Stimulated activated CD4-positive, alpha-beta T cell treated with anti-CD3 and anti-CD28 coated beads, Interleukin-15, amount 100 ng/mL, for 1 hour (primary cell): ENCODE data around the gene IGFBP5.

Experiments
- DNase-seq, 2 donors: peaks; one replicate each; pipeline ENCODE4 v3.0.0-alpha.2; 2020; ENCODE audit warnings: low read depth in 1 of 2, low spot score in 1 of 2

Gene IGFBP5, protein sequence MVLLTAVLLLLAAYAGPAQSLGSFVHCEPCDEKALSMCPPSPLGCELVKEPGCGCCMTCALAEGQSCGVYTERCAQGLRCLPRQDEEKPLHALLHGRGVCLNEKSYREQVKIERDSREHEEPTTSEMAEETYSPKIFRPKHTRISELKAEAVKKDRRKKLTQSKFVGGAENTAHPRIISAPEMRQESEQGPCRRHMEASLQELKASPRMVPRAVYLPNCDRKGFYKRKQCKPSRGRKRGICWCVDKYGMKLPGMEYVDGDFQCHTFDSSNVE

GRCh38 chr2:216695401-216695821, at the start of gene IGFBP5:
Gene IGFBP5, minus strand, starts transcription at chr2:216695549. Its CDS starts 774 bp downstream, at chr2:216694775.
- no peak for DNase-seq

- no peak for DNase-seq
Measured at GRCh38 chr2:216743781-216744180, 48.4 kb upstream of the IGFBP5 start.

DNA sequence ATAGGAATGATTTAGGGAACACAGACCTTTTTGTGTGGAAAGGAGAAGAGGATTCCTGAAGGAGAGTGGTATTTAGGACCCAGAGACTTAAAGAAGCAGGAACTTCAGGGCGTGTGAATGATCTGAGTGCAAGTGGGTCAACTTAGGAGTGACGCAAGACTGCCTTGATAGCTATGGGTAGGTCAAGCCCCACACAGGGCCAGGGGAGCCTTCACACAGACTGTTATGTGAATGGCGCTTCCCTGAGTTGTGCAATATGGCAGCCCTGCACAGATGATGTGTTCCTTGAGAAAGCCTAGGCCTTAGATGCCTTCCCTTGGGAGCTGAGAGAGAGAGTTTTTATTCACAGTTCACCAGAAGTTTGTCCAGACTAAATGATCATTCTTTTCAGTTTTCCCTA, 47.1 kb upstream of the IGFBP5 start:
- no peak for DNase-seq

- no peak for DNase-seq
Measured at GRCh38 chr2:216741223-216741593, 45.9 kb upstream of the IGFBP5 start.

GRCh38 chr2:216740557-216741222, 45.3 kb upstream of the IGFBP5 start:
- DNase-seq: no peak

- DNase-seq: no peak
Measured at GRCh38 chr2:216739035-216739434, 43.7 kb upstream of the IGFBP5 start.

DNA sequence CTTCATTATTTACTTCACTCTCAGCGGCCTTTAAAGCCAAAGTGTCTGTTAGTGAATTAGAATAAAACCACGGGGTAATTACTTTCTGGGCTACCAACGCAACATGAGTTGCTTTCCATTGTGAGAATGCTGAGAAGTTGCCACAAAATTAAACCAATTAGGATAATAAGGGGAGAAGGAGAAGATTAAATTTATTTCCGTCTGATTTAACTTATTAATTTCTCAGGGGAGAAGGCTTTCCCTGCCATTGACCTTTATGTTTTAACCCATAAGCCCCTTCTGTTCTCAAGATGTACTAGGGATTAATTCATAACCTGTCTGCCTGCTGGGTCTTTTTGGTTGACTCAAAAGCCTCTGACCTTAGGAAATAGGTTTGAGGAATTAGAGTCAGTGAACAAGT, 42.3 kb upstream of the IGFBP5 start:
- no peak for DNase-seq

DNA sequence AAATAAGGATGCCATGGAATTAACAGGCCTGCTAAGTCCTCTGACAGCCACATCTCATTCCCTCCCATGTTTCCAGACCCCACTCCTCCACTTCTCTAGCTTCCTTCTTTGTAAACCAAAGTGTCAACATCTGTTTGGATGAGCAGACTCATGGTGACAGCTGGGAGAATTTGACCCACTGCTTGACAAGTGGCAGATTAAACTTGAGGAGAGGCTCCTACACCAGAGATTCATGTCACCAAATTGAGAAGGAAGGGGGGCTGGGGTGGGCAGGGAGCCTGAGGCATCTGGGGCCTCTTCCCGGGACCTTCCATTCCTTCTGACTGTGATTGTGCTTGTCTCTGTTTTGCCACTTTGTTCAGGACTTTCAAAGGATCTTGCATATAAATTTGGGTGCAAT, 41.0 kb upstream of the IGFBP5 start:
- no peak for DNase-seq

DNA sequence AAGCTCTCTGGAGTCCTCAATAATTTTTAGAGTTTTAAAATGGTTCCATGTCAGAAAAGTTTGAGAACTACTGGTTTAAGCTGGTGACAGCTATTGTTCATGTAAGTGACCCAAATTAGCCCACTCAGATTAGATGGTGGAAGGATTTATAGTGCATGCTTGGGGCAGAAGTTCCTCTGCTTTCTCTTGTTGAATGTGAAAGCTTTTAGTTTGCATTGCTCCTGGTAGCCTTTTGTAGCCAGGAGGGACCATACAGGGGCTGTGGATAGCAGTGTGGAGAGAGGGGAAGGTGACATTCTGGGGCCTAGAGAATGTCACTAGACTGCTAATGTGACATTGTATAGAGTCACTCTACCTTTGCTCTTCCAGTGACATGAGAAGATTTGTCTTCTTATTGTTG, 40.3 kb upstream of the IGFBP5 start:
- no peak for DNase-seq

GRCh38 chr2:216735086-216735485, 39.7 kb upstream of the IGFBP5 start:
- no peak for DNase-seq

- no peak for DNase-seq
Measured at GRCh38 chr2:216733046-216733445, 37.7 kb upstream of the IGFBP5 start.

- DNase-seq: no peak
Measured at GRCh38 chr2:216732334-216732733, 37.0 kb upstream of the IGFBP5 start.

- DNase-seq: no peak
Measured at GRCh38 chr2:216731465-216731864, 36.1 kb upstream of the IGFBP5 start.

DNA sequence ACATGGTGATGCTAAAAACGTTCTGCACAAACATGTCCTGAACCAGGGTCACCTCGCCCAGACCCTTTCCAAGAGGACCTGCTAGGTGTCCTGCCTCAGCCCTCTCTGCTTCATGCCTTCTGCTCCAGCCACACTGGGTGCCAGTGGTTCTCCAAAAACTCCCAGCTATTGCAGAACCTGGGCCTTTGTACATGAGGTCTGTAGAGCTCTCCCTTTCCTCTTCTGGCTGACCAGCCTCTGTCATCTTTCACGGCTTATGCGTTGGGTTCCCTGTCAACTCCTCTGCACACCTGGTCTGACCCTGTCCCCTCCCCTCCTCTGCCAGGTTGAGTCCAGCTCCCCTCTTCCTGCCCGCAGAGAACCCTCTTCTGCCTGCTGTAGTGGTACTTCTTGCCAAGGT, 35.5 kb upstream of the IGFBP5 start:
- DNase-seq: no peak

DNA sequence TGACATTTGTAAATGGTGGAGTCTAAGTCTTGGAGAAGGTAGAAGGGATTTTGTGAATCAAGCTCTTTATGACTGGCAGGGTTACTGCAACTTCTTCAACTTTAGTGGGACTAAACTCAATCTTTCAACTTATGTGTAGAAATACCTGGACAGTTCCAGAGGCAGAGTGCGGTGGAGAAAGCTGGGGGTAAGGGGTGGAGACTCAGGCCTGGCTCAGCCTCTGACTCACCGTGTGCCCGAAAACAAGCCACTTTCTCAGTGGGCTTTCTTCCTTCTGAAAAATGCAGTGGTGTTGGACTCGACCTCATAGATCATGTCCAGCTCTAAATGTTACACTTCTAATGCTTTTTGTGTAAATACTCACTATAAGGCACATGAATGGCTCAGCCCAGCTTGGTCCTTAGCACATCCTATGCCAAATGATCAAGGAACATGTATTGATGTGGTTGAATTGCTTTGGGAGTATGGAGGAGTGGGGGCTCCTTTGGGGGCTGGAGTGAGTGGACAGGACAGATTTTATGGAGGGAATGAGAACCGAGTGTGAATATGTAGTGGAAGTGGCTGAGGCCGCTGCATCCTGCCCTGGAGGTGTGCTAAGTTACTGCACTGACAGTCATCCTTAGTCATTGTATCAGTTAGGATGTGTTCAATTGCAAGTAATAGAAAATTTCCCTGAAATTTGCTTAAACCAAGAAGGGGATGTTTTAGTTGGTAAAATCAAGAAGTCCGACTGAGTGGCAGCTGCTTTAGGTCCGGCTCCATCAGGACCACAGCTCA, 32.2 kb upstream of the IGFBP5 start:
- no peak for DNase-seq

GRCh38 chr2:216724190-216724589, 28.8 kb upstream of the IGFBP5 start:
- DNase-seq: no peak

DNA sequence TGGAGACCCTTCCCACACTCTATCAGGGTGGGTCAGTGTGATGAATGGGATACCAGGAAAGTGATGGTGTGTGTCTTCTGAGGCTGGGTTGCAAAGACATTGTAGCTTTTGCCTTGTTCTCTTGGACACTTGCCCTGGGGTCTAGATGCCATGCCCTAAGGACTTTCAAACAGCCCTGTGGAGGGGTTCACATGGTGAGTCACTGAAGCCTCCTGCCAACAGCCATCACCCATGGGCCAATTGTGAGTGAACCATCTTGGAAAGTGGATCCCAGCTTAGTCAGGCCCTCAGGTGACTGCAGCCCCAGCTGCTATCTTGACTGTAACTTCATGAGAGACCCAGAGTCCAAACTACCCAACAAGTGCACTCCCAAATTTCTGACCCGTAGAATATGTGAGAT, 25.8 kb upstream of the IGFBP5 start:
- DNase-seq: no peak

DNA sequence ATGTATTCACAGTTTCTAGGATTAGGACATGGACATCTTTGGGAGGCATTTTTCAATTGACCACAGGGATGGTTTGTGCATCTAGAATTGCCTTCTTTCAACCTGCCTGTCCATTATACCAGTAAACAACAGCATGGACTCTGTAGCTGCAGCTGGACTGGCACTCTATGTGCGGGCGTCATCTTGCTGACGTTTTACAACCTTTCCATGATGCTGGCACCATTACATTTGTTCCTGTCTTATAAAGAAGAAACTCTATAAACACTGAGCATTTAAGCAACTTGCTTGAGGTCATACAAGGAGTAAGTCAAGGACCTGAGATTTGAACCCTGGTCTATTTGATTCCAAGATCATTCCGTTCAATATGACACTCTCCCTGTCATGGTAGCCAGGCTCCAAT, 25.4 kb upstream of the IGFBP5 start:
- no peak for DNase-seq

DNA sequence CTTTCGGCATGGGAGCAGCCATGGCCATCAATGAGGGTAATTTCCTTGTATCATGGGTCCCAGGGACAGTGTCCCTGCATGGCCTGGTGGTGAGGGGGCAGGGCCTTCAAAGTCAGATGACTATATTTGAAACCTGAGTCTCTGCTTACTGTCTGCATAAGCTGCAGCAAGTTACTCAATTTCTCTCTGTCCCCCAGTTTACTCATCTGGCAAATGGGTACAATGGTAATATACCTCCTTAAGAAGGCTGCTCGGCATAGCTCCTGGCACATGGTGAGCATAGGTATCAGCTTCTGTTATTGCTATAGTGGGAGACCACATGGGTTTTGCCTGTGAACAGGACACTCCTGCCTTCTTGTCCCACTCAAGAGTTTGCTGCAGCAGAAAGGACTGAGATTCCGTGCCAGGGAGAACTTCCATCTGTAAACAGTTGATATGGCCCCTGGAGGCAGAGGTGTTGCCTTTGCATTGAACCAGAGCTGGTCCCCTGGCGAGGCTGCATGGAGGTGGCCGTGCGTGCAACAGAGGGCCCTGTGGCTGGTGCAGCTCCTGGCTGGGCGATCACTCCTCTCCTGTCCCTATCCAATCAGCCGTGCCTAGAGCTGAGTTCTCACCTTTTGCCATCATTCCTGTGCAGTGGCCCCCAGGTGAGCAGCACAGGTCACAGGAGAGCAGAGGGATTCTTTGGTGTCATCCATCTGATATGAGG, 22.7 kb upstream of the IGFBP5 start:
- no peak for DNase-seq

GRCh38 chr2:216717491-216717901, 22.1 kb upstream of the IGFBP5 start:
- no peak for DNase-seq

- DNase-seq: no peak
Measured at GRCh38 chr2:216716109-216716508, 20.8 kb upstream of the IGFBP5 start.
